HepG2 (cell line): Measurements from ENCODE around the gene ADAMTS2.

ENCODE experiments used
- BHLHE40 ChIP-seq: IDR thresholded peaks from 2 replicates; pipeline ENCODE4 v1.6.1; 2011; ENCODE audit warnings: low read length, improper control_type of control experiment
- KDM4B ChIP-seq: sonication (generic); formaldehyde crosslinking; IDR thresholded peaks from 2 replicates; pipeline ENCODE4 v1.4.0; 2020; ENCODE audit warnings: missing genetic modification reagents
- MXI1 ChIP-seq: IDR thresholded peaks from 3 replicates; pipeline ENCODE4 v1.6.1; 2012; ENCODE audit warnings: low read depth, low read length, inconsistent platforms, borderline replicate concordance
- NR1H2 ChIP-seq: sonication (generic); formaldehyde crosslinking; IDR thresholded peaks from 2 replicates; pipeline ENCODE4 v1.8.1; 2022; ENCODE audit warnings: low read depth, missing genetic modification reagents, borderline replicate concordance
- PRMT3 ChIP-seq: sonication (generic); formaldehyde crosslinking; IDR thresholded peaks from 2 replicates; pipeline ENCODE4 v1.8.1; 2022; ENCODE audit warnings: low read depth, mild to moderate bottlenecking, moderate library complexity, missing genetic modification reagents, borderline replicate concordance
- SRF ChIP-seq: IDR thresholded peaks from 2 replicates; pipeline ENCODE4 v1.6.1; 2011; ENCODE audit warnings: mild to moderate bottlenecking, low read depth, low read length, moderate library complexity
- YY1 ChIP-seq: IDR thresholded peaks from 2 replicates; pipeline ENCODE4 v1.6.1; 2011; ENCODE audit warnings: low read length, low read depth, moderate library complexity, mild to moderate bottlenecking; ENCODE audit not compliant: insufficient read depth, insufficient replicate concordance
- TF ChIP-seq, protein P1 (sequence below): sonication (generic); formaldehyde crosslinking; IDR thresholded peaks from 2 replicates; pipeline ENCODE4 v1.8.1; 2023; ENCODE audit warnings: mild to moderate bottlenecking, missing genetic modification reagents, borderline replicate concordance
- TF ChIP-seq, protein P2 (sequence below): sonication (generic); formaldehyde crosslinking; IDR thresholded peaks from 2 replicates; pipeline ENCODE4 v1.4.0; 2020; ENCODE audit warnings: missing genetic modification reagents
- TF ChIP-seq, protein P3 (sequence below), 2 experiments: sonication (generic) in 1 of 2; formaldehyde crosslinking in 1 of 2; IDR thresholded peaks; 2 replicates each; pipeline versions ENCODE4 v1.4.0 to v1.6.1; 2016 to 2020; ENCODE audit warnings: borderline replicate concordance in 1 of 2, low read depth in 1 of 2, mild to moderate bottlenecking in 1 of 2, missing genetic modification reagents in 1 of 2

DNA sequence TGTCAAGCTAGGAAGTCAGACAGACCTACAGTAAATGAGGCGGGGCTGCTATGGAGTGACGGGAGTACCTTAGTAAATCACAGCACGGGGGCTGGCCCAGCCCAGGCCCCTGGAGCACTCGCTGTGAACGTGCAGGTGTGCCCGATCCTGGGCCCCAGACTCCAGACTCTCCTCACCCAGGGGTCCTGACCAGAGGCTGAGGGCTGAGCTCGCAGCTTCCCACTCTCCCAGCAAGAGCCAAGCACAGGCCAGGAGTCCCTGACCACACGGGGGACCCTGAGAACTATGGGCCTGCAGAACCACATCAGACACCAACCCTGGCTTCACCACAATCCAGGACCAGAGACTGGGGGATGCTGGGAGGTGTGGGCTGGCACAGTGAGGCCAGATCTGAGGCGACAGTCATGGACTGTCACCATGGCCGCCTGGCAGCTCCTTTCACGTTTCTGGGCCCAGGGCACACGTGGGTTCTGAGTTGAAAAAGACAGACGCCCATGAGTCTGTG, 73.4 kb downstream of the ADAMTS2 start:
- no peak for TF ChIP-seq PRMT3 (CRISPR knock-in tag)
- TF ChIP-seq KDM4B (CRISPR knock-in tag), result no peak
- TF ChIP-seq, protein P1, sequence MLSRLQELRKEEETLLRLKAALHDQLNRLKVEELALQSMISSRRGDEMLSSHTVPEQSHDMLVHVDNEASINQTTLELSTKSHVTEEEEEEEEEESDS, result no peak
- no peak for TF ChIP-seq YY1
- no peak for TF ChIP-seq BHLHE40
- no peak for TF ChIP-seq NR1H2 (CRISPR knock-in tag)
- no peak for TF ChIP-seq SRF
- no peak for TF ChIP-seq MXI1
- TF ChIP-seq, protein P2, sequence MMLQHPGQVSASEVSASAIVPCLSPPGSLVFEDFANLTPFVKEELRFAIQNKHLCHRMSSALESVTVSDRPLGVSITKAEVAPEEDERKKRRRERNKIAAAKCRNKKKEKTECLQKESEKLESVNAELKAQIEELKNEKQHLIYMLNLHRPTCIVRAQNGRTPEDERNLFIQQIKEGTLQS, result no peak
- TF ChIP-seq, protein P3, sequence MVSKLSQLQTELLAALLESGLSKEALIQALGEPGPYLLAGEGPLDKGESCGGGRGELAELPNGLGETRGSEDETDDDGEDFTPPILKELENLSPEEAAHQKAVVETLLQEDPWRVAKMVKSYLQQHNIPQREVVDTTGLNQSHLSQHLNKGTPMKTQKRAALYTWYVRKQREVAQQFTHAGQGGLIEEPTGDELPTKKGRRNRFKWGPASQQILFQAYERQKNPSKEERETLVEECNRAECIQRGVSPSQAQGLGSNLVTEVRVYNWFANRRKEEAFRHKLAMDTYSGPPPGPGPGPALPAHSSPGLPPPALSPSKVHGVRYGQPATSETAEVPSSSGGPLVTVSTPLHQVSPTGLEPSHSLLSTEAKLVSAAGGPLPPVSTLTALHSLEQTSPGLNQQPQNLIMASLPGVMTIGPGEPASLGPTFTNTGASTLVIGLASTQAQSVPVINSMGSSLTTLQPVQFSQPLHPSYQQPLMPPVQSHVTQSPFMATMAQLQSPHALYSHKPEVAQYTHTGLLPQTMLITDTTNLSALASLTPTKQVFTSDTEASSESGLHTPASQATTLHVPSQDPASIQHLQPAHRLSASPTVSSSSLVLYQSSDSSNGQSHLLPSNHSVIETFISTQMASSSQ (IDR thresholded peaks at IDR 0.05; ENCODE audit: low read depth), result no peak
- TF ChIP-seq, protein P3 (CRISPR knock-in tag; IDR thresholded peaks at IDR 0.05; ENCODE audit: borderline replicate concordance), result no peak
